ENCODE measurements around the gene NAA25. TPM values are rescaled to one million over a fixed set of nuclear protein-coding genes. Genes with fewer than 3 reads are reported as not detected.
"Not testable (repeated sequence)": the region's sequence is repeated elsewhere in the genome, so short reads cannot be mapped to it uniquely, and the experiment has no call there.

NAA25 gene
- polyA plus RNA-seq, 1 donor, result 32.0 TPM

DNA sequence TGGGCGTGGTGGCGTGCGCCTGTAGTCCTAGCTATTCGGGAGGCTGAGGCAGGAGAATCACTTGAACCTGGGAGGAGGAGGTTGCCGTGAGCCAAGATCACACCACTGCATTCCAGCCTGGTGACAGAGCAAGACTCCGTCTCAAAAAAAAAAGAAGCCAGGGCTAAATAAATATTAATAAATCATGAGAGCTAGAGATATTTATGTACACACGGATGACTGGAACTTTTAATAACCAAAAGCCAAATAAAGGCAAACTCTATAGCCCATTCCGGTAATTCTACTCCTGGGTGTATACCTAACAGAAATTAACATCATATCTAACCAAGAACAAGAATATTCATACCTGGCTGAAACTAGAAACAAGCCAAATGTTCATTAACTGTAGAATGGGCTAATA lies 9.1 kb upstream of the NAA25 start:
- no peak for DNase-seq

GRCh38 chr12:112116232-112117060 lies 7.9 kb upstream of the NAA25 start:
- no peak for DNase-seq

- DNase-seq, result no peak
These were observed 6.9 kb upstream of the NAA25 start for GRCh38 chr12:112115259-112116045.

- DNase-seq, result no peak
These were observed 4.0 kb upstream of the NAA25 start for GRCh38 chr12:112112409-112113133.

DNA sequence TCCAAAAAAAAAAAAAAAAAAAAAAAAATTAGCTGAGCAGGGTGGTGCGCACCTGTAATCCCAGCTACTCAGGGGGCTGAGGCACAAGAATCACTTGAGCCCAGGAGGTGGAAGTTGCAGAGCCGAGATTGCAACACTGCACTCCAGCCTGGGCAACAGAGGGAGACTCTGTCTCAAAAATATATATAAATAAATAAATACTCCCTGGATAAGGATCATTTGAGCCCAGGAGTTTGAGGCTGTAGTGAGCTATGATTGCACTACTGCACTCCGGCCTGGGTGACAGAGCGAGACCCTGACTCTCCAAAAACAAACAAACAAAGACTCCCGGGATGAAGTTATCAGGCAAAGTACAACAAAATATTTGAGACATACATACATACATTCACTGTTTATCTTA lies 3.3 kb upstream of the NAA25 start:
- DNase-seq, result no peak

DNA sequence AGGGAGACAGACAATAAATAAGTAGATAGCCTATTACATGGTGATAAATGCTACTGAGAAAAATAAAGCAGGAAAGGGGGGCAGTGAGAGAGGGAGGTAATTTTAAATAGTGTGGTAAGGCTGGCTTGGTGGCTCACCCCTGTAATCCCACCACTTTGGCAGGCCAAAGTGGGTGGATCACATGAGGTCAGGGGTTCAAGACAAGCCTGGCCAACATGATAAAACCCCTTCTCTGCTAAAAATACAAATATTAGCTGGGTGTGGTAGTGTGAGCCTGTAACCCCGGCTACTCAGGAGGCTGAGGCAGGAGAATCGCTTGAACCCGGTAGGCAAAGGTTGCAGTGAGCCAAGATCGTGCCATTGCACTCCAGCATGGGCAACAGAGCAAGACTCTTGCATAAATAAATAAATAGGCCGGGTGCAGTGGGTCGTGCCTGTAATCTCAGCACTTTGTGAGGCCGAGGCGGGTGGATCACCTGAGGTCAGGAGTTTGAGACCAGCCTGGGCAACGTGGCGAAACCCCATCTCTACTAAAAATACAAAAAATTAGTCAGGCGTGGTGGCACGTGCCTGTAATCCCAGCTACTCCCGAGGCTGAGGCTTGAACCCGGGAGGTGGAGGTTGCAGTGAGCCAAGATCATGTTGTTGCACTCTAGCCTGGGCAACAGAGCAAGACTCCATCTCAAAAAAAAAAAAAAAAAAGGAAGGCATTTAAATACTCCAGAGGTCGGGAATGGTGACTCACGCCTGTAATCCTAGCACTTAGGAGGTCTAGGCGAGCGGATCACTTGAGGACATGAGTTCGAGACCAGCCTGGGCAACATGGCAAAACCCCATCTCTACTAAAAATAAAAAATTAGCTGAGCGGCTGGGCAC lies 2.4 kb upstream of the NAA25 start:
- not testable (repeated sequence) for DNase-seq

DNA sequence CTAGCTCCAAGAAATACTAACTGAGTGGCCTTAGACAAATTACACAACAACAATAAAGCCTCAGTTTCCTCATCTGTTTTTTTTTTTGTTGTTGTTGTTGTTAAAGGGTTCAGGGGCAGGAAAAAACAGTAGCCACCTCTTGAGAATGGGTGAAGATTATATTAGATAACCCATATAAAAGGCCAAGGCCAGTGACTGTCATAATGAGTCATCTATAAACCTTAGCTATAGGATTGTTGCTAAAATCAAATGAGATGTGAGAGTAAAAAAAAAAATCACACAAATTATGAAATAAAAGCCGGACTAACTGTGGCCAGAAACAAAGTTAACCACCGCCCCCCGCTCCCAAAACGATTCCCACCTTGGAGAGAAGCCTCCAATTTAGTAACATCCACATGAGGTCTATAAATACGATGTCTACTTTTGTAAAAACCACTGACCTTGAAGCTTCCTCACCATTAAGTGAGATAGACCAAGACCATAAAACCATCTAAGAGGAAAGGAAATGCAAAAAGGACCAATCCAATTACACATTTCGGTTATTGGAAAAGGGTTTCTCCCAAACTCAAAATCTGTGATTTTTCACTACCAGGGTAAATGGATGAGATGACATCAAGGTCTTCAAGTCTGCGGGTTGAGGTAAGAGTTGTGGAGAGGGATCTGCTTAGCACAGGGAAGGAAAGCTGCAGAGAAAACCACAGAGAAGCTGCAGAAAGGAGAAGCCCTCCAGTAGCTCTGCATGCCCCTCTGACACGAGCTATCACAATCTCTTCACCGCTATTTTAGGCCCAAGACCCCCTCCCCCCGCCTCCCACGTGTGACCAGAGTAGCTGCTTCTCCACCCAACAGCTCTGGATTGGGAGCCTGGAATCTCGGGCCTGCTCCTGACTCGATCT lies 1.0 kb downstream of the NAA25 start:
- DNase-seq, result no peak

DNA sequence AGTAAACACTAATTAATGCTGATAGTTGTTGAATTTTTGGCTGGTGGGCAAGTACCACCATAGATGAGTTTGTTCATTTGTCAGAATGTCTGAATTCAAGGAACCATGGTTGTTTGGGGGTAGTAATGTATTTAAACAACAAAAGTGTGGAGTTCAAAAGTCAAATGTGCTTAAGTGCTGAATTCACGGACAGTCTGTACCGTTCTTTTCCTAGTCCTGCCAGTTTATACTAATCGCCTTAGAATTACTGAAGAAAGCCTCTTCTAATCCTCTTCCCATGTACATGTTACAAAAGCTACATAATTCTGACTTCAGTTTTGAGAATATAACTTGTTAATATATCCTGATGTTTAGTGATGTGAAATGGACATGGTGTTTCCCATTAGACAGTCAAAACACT lies 2.7 kb downstream of the NAA25 start:
- no peak for DNase-seq

- no peak for DNase-seq
These were observed 4.7 kb downstream of the NAA25 start for GRCh38 chr12:112103758-112104503.

DNA sequence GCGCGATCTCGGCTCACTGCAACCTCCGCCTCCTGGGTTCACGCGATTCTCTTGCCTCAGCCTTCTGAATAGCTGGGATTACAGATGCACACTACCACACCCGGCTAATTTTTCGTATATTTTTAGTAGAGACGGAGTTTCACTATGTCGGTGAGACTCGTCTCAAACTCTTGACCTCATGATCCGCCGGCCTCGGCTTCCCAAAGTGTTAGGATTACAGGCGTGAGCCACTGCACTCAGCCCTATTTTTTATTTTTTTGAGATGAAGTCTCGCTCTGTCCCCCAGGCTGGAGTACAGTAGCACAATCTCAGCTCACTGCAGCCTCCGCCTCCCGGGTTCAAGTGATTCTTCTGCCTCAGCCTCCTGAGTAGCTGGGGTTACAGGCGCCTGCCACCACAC lies 5.8 kb downstream of the NAA25 start:
- not testable (repeated sequence) for DNase-seq

GRCh38 chr12:112102127-112102526 lies 6.5 kb downstream of the NAA25 start:
- no peak for DNase-seq

DNA sequence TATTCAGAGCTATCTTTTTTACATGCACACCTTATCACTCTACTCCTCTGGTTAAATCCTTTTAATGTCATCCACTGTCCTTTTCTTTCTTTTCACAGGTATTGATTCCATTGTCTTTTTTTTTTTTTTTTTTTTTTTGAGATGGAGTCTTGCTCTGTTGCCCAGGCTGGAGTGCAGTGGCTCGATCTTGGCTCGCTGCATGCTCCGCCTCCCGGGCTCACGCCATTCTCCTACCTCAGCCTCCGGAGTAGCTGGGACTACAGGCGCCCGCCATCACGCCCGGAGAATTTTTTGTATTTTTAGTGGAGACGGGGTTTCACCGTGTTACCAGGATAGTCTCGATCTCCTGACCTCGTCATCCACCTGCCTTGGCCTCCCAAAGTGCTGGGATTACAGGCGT lies 8.1 kb downstream of the NAA25 start:
- not testable (repeated sequence) for DNase-seq

- DNase-seq, result no peak
These were observed 10.9 kb downstream of the NAA25 start for GRCh38 chr12:112097641-112098040.

DNA sequence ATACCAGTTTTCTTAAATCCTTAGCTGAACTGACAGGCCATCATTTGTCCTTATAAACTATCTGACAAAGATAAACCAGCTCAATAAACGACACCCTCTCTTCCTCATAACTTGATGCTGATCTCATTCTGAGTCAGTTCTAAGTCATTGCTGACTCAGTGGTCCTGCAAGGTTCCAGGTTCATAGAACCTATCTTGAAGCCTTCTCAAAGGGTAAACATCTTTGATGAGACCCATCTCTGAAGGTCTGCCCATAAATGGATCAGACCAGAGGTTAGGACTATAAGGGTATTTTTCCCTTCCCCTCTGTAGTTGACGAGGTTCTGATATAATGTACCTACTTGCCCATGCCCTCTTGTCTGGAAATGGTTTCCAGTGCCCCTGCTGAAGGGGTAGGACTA lies 11.9 kb downstream of the NAA25 start:
- no peak for DNase-seq

DNA sequence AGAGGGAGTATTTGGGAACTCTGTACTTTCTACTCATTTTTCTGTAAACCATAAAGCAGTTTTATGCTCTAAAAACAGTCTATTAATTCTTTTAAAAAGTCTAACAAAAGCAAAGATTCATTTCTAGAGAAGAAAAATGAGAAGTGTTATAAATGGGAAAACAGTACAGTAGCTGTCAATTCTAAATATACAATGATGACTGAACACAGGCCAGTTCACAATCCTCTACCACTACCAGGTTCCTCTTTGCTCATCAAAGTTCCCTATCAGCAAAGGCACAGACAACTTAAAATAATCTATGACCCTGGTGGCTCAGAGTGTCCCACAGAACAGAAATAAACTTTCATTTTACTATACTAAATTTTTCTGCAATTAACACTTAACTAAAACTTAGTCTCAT lies 12.5 kb downstream of the NAA25 start:
- no peak for DNase-seq

DNA sequence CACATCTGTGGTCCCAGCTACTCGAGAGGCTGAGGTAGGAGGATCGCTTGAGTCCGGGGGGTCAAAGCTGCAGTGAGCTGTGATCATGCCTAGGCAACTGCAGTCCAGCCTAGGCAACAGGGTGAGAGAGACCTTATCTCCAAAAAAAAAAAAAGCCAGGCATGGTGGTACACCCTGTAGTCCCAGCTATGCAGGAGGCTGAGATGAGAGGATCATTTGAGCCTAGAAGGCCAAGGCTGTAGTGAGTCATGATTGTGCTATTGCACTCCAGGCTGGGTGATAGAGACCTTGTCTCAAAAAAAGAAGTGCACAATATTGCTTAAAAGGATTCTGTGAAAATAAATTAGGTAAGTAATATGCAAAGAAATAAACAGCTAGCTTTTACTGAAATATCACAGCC lies 17.0 kb downstream of the NAA25 start:
- DNase-seq, result no peak

DNA sequence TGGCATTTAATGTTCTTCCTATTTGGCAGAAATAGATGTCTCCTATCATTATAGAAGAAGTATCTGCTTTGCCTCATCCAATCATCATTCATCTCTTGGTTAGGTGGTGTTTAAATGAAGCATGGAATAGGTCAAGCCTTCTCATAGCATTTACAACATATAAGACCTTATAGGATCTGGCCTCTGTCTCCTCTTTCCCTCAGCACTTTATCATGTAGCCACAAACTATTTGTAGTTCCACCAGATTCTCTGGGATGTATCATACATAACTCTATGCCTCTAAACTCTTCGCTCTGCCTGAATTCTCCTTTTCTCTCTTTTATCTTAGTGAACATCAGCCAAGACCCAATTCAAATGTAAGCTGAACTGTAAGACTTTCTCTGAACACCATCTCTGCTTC lies 20.7 kb downstream of the NAA25 start:
- no peak for DNase-seq

DNA sequence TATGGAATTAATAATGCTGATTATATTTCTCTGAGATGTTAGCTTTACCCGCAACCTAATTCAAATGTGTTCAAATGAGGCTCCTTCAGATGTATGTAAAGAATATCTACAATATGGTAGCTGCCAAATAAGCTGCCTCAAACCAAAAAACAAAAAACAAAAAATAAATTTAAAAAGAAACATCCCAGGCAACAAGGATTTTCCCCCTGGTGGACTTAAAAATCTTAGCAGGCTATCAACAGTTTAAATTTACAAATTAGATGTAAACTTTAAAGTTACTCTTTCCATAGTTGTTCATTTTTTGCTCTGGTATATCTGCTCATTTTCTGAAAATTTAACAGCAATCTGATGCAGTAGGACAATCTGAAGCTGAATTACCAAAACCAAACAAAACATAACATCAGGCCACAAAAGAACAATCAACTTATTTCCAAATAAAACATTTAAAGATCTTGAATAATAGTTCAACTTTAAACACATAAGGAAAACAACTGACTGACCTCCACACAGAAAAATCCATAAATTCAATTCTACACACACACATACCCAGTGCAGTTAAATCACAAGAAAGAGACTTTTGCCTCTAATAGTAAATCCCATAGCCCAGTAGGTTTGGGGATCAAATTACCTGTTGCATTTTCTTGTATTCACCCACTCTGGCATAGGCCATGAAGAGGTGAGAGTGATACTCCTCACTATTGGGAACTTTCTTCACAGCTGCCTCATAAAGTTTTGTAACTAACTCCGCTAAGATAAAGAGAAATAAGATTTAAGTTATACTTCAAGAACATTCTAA lies 21.3 kb downstream of the NAA25 start:
- DNase-seq, result no peak

GRCh38 chr12:112066566-112066965 lies 42.0 kb downstream of the NAA25 start:
- DNase-seq, result no peak

All from left kidney (tissue), 2 donors.